CD14-positive monocyte (primary cell): ENCODE results near the gene MRTFB. TPM values are rescaled to one million over a fixed set of nuclear protein-coding genes. Genes with fewer than 3 reads are reported as not detected.

Experiments used
- DNase-seq, 3 donors: peaks; one replicate each; pipeline ENCODE4 v3.0.0-alpha.2; 2011 to 2022
- H2AFZ ChIP-seq: 2 replicates; pipeline ENCODE4 v1.6.0; 2012; ENCODE audit warnings: mild to moderate bottlenecking, low read depth, low read length, inconsistent platforms; ENCODE audit not compliant: insufficient read depth, poor library complexity, severe bottlenecking
- H3K27ac ChIP-seq, 2 donors: 1 replicate in 1 of 2; 2 replicates in 1 of 2; pipeline ENCODE4 v1.5.1; 2012 to 2013; ENCODE audit warnings: low read length in 2 of 2, control low read depth in 1 of 2, inconsistent platforms in 1 of 2, low read depth in 1 of 2, mild to moderate bottlenecking in 1 of 2
- H3K27me3 ChIP-seq, 2 donors: one replicate each; pipeline versions ENCODE4 v1.6.0 to v1.6.1; 2011 to 2013; ENCODE audit warnings: low read length in 2 of 2; ENCODE audit not compliant: control insufficient read depth in 2 of 2, insufficient read depth in 2 of 2
- H3K36me3 ChIP-seq, 2 donors: replicated peaks in 1 of 2; 1 replicate in 1 of 2; 2 replicates in 1 of 2; pipeline versions ENCODE4 v1.5.1 to v1.6.1; 2012 to 2013; ENCODE audit warnings: low read length in 2 of 2, control low read depth in 1 of 2, inconsistent platforms in 1 of 2, mild to moderate bottlenecking in 1 of 2; ENCODE audit not compliant: insufficient read depth in 2 of 2, control insufficient read depth in 1 of 2
- H3K4me1 ChIP-seq, 2 donors: 1 replicate in 1 of 2; 2 replicates in 1 of 2; pipeline versions ENCODE4 v1.5.1 to v1.6.1; 2012 to 2013; ENCODE audit warnings: low read length in 2 of 2, control low read depth in 1 of 2, inconsistent platforms in 1 of 2, mild to moderate bottlenecking in 1 of 2, moderate library complexity in 1 of 2; ENCODE audit not compliant: insufficient read depth in 2 of 2, control insufficient read depth in 1 of 2
- H3K4me2 ChIP-seq: replicated peaks from 2 replicates; pipeline ENCODE3; 2012; ENCODE audit warnings: low read length, moderate library complexity, mild to moderate bottlenecking; ENCODE audit not compliant: poor library complexity, severe bottlenecking; ENCODE audit errors: extremely low read depth
- H3K4me3 ChIP-seq, 3 experiments: fragments of 200-600 bp in 1 of 3; sonication (generic) in 1 of 3; replicated peaks in 1 of 3; 1 replicate in 2 of 3; 2 replicates in 1 of 3; pipeline ENCODE4 v1.5.1; 2011 to 2013; ENCODE audit warnings: low read length in 3 of 3, mild to moderate bottlenecking in 3 of 3, control low read depth in 2 of 3, low read depth in 2 of 3, inconsistent platforms in 1 of 3, moderate library complexity in 1 of 3
- H3K79me2 ChIP-seq: 2 replicates; pipeline ENCODE4 v1.6.0; 2012; ENCODE audit warnings: mild to moderate bottlenecking, control low read depth, inconsistent platforms, low read length, moderate library complexity; ENCODE audit not compliant: insufficient read depth
- H3K9ac ChIP-seq: 2 replicates; pipeline ENCODE4 v1.6.0; 2017; ENCODE audit warnings: low read length, mild to moderate bottlenecking; ENCODE audit not compliant: insufficient read depth, poor library complexity, severe bottlenecking
- H3K9me3 ChIP-seq, 2 donors: replicated peaks in 1 of 2; 1 replicate in 1 of 2; 2 replicates in 1 of 2; pipeline versions ENCODE4 v1.5.1 to v1.6.1; 2012 to 2013; ENCODE audit warnings: low read length in 2 of 2, control low read depth in 1 of 2; ENCODE audit not compliant: control insufficient read depth in 1 of 2, insufficient read depth in 1 of 2
- H4K20me1 ChIP-seq: 2 replicates; pipeline ENCODE4 v1.6.0; 2012; ENCODE audit warnings: mild to moderate bottlenecking, low read length, control low read depth, moderate library complexity; ENCODE audit not compliant: insufficient read depth
- H3K27ac Mint-ChIP-seq, 7 donors: one replicate each; pipeline ENCODE4 v1.8.0; 2020; ENCODE audit warnings: mild to moderate bottlenecking in 7 of 7, mixed read lengths in 7 of 7, moderate library complexity in 6 of 7, inconsistent platforms in 2 of 7
- H3K27me3 Mint-ChIP-seq, 3 donors: one replicate each; pipeline ENCODE4 v1.8.0; 2021 to 2022; ENCODE audit warnings: low read depth in 3 of 3, mild to moderate bottlenecking in 3 of 3, mixed read lengths in 3 of 3, moderate library complexity in 3 of 3, inconsistent platforms in 1 of 3
- H3K36me3 Mint-ChIP-seq, 2 donors: one replicate each; pipeline ENCODE4 v1.8.0; 2020; ENCODE audit warnings: mixed read lengths in 2 of 2, inconsistent platforms in 1 of 2, mild to moderate bottlenecking in 1 of 2
- H3K4me1 Mint-ChIP-seq: one replicate; pipeline ENCODE4 v1.8.0; 2020; ENCODE audit warnings: mild to moderate bottlenecking, mixed read lengths
- H3K4me3 Mint-ChIP-seq, 2 donors: one replicate each; pipeline ENCODE4 v1.8.0; 2020; ENCODE audit warnings: mild to moderate bottlenecking in 2 of 2, mixed read lengths in 2 of 2, moderate library complexity in 1 of 2
- H3K9me3 Mint-ChIP-seq, 7 donors: one replicate each; pipeline ENCODE4 v1.8.0; 2020 to 2022; ENCODE audit warnings: mixed read lengths in 7 of 7, mild to moderate bottlenecking in 6 of 7, moderate library complexity in 6 of 7, inconsistent platforms in 2 of 7
- WGBS: methylation state at CpG from one replicate; pipeline ENCODE4 v1.1.5; 2013; ENCODE audit warnings: missing lambda C conversion rate; ENCODE audit not compliant: insufficient coverage; 5-methylcytosine and 5-hydroxymethylcytosine counted together
- intact Hi-C, 2 donors: fragments of 100-400 bp; cut with micrococcal nuclease; formaldehyde crosslinking; loops; one replicate each; pipeline versions ENCODE4 v1.15.0 to v1.15.1; 2023
- polyA plus RNA-seq, 3 donors: library from polyadenylated mRNA; depleted of rRNA in 1 of 3; unstranded in 2 of 3; stranded (reverse) in 1 of 3; fragments of 300-500 nt in 2 of 3; fragments of >200 nt in 1 of 3; fragmentation: Illumina TruSeq in 2 of 3; gene quantifications; 1 replicate in 2 of 3; 2 replicates in 1 of 3; pipeline ENCODE4 v1.2.3, GENCODE V29; 2012 to 2021
- TF ChIP-seq, protein P1 (sequence below): fragments of 200-600 bp; IDR thresholded peaks from one replicate; pipeline ENCODE4 v1.8.0; 2022; ENCODE audit warnings: antibody characterized with exemption, mild to moderate bottlenecking

The MRTFB gene
- polyA plus RNA-seq, 3 donors: 0.69 to 1.4 (median 0.87) TPM

DNA sequence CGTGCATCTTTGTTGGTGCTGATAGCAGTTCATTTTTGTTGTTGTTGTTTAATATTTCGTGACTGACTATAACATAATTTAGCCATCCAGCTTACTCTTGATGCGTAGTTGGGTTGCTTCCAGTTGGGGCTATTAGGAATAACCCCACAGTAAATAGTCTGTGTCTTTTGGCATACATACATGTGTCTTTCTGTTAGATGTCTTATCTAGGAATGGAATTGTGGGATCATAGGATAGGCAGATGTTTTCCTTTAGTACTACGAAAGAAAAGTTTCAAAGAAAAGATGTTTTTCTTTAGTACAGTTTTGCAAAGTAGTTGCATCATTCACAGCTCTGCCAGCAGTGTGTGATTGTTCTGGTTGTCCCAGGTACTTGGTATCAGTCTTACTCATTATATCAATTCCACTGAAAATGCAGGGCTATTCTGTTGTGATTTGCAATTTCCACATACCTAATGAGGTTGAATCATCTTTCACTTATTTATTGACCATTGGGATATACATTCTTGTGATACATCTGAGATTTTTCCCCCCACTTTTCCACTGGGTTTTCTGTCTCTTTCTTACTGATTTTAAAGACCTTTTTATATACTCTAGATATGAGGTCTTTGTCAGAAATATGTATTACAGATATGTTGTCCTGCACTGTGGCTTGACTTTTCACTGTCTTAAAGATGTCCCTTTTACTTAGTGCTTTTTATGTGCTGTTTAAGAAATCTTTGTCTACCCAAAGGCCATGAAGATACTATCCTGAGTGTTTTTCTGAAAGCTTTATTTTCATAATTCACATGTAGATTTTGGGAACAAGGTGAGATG is 173.3 kb downstream of the MRTFB start:
- peaks cover 11 to 17% of the 10 kb centered on the region in 2 donors for H3K36me3 Mint-ChIP-seq
- no CpG with 5 or more reads among the region's 4 CpGs for WGBS
- Histone ChIP-seq H3K4me3 (no peak overlapping the region), H3K9ac (no peak overlapping the region), H3K36me3 (peaks cover 0 to 10% of the 10 kb centered on the region in 2 donors), H3K27me3 (no peaks in the 10 kb centered on the region), H4K20me1 (no peaks in the 10 kb centered on the region), H3K79me2 (no peaks in the 10 kb centered on the region), H3K9me3 (no peaks in the 10 kb centered on the region), H3K4me2 (no peak overlapping the region), H2AFZ (no peak overlapping the region), H3K27ac (no peak overlapping the region), H3K4me1 (no peaks in the 10 kb centered on the region)
- TF ChIP-seq, protein P1, sequence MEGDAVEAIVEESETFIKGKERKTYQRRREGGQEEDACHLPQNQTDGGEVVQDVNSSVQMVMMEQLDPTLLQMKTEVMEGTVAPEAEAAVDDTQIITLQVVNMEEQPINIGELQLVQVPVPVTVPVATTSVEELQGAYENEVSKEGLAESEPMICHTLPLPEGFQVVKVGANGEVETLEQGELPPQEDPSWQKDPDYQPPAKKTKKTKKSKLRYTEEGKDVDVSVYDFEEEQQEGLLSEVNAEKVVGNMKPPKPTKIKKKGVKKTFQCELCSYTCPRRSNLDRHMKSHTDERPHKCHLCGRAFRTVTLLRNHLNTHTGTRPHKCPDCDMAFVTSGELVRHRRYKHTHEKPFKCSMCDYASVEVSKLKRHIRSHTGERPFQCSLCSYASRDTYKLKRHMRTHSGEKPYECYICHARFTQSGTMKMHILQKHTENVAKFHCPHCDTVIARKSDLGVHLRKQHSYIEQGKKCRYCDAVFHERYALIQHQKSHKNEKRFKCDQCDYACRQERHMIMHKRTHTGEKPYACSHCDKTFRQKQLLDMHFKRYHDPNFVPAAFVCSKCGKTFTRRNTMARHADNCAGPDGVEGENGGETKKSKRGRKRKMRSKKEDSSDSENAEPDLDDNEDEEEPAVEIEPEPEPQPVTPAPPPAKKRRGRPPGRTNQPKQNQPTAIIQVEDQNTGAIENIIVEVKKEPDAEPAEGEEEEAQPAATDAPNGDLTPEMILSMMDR: no peak
- no peak overlapping the region for H3K27ac Mint-ChIP-seq
- H3K4me3 Mint-ChIP-seq: no peak overlapping the region
- no peaks in the 10 kb centered on the region for H3K4me1 Mint-ChIP-seq
- intact Hi-C loops: no loop called here
- no peaks in the 10 kb centered on the region for H3K9me3 Mint-ChIP-seq
- no peak for DNase-seq
- peaks cover 0 to 1% (median 0%) of the 10 kb centered on the region in 3 donors for H3K27me3 Mint-ChIP-seq

DNA sequence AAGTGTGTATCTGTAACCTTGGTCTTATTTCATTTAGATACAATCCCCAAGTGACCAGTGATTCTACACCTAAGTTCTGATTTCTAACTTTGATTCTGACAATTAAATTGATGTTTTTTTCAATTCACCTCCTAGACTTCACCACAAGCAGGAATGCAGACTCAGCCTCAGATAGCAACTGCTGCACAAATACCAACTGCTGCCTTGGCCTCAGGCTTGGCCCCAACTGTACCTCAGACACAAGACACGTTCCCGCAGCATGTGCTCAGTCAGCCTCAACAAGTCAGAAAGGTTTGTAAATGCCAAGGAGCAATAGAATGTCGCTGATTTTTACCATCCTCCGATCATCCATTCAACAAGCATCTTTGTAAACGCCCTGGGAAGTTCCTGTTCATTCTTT is 177.7 kb downstream of the MRTFB start:
- Mint-ChIP-seq H3K27me3 (peaks cover 0 to 1% (median 1%) of the 10 kb centered on the region in 3 donors), H3K27ac (no peak overlapping the region), H3K4me1 (no peaks in the 10 kb centered on the region), H3K9me3 (no peaks in the 10 kb centered on the region), H3K36me3 (peaks cover 14% of the 10 kb centered on the region in 2 donors), H3K4me3 (no peak overlapping the region)
- Histone ChIP-seq H3K4me3 (no peak overlapping the region), H2AFZ (no peak overlapping the region), H3K27ac (no peak overlapping the region), H3K36me3 (peaks cover 0 to 17% of the 10 kb centered on the region in 2 donors), H3K4me2 (no peak overlapping the region), H3K27me3 (no peaks in the 10 kb centered on the region), H3K4me1 (no peaks in the 10 kb centered on the region), H4K20me1 (no peaks in the 10 kb centered on the region), H3K79me2 (no peaks in the 10 kb centered on the region), H3K9ac (no peak overlapping the region), H3K9me3 (no peaks in the 10 kb centered on the region)
- TF ChIP-seq, protein P1: no peak
- 94% methylated on average over 3 of the region's 5 CpGs for WGBS
- intact Hi-C loops: loop anchor here (1.0 to 2.0 kb wide), 2 partner anchors 280 to 281 kb away; no protein-coding TSS in a partner anchor
- no peak for DNase-seq
